ENCODE results near the gene BABAM2. TPM values are rescaled to one million over a fixed set of nuclear protein-coding genes. Genes with fewer than 3 reads are reported as not detected.

The BABAM2 gene
- total and polyA plus RNA-seq, 9 of the 15 experiments (the other 6 are each of a cell fraction or from before 2014, with no cell fraction given), result 10.9 to 37.4 (median 25.6) TPM

DNA sequence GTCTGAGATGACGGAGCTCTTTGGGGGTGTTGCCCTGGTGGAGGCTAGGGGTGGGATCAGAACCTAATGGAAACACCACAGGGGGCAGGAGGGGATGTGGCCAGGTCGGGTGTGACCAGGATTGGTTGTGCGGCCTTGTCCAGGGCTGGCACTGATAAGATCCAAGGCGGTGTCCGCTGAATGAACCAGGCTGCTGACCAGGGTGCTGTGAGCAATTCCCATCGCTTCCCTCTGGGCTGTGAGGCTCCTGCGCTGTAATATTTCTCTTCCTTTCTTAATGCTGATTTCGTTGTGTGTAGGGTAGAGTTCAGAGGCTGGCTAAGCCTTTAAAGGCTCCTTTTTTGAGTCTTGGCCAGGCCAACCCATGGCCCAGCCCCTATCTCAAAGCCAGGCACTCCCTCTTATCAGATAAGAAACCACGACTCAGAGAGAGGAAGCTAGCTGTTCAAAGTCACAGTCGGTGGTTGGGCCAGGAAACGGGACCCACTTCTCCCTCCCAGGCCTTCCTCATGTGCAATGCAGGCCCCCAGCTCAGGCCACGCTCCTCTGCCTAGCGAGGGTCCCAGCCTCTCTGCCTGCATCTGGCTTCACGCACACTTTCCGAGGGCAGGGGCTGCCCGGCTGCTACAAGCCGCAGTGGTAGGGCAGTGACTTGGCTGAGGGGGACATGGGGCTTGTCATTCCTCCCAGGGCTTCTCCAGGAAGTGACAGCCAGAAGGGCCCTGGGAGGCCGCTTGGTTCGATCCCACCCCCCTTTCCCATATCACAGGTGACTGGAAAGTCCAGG, 476.2 kb downstream of the BABAM2 start (continued):
- TF ChIP-seq, protein P1, sequence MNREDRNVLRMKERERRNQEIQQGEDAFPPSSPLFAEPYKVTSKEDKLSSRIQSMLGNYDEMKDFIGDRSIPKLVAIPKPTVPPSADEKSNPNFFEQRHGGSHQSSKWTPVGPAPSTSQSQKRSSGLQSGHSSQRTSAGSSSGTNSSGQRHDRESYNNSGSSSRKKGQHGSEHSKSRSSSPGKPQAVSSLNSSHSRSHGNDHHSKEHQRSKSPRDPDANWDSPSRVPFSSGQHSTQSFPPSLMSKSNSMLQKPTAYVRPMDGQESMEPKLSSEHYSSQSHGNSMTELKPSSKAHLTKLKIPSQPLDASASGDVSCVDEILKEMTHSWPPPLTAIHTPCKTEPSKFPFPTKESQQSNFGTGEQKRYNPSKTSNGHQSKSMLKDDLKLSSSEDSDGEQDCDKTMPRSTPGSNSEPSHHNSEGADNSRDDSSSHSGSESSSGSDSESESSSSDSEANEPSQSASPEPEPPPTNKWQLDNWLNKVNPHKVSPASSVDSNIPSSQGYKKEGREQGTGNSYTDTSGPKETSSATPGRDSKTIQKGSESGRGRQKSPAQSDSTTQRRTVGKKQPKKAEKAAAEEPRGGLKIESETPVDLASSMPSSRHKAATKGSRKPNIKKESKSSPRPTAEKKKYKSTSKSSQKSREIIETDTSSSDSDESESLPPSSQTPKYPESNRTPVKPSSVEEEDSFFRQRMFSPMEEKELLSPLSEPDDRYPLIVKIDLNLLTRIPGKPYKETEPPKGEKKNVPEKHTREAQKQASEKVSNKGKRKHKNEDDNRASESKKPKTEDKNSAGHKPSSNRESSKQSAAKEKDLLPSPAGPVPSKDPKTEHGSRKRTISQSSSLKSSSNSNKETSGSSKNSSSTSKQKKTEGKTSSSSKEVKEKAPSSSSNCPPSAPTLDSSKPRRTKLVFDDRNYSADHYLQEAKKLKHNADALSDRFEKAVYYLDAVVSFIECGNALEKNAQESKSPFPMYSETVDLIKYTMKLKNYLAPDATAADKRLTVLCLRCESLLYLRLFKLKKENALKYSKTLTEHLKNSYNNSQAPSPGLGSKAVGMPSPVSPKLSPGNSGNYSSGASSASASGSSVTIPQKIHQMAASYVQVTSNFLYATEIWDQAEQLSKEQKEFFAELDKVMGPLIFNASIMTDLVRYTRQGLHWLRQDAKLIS (CRISPR knock-in tag; IDR thresholded peaks at IDR 0.05), result no peak
- TF ChIP-seq, protein P2, sequence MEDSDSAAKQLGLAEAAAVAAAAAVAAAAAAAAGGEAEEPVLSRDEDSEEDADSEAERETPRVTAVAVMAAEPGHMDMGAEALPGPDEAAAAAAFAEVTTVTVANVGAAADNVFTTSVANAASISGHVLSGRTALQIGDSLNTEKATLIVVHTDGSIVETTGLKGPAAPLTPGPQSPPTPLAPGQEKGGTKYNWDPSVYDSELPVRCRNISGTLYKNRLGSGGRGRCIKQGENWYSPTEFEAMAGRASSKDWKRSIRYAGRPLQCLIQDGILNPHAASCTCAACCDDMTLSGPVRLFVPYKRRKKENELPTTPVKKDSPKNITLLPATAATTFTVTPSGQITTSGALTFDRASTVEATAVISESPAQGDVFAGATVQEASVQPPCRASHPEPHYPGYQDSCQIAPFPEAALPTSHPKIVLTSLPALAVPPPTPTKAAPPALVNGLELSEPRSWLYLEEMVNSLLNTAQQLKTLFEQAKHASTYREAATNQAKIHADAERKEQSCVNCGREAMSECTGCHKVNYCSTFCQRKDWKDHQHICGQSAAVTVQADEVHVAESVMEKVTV (CRISPR knock-in tag; IDR thresholded peaks at IDR 0.05), result no peak
- TF ChIP-seq TCF7L2 (IDR thresholded peaks at IDR 0.05; ENCODE audit: low read depth, low read length), result no peak
- TF ChIP-seq FOXO4 (CRISPR knock-in tag; IDR thresholded peaks at IDR 0.05), result peak; percentile 56; the same call in 1 of the 2 replicates
- no peak for TF ChIP-seq HNRNPLL (IDR thresholded peaks at IDR 0.05; ENCODE audit: low read depth, low read length, poor library complexity, severe bottlenecking)
- no peak for TF ChIP-seq RBM15 (IDR thresholded peaks at IDR 0.05; ENCODE audit: insufficient read depth, low read length)
- TF ChIP-seq ZNF212 (CRISPR knock-in tag; IDR thresholded peaks at IDR 0.05), result 0 out of 2 replicates have a peak, but pooled peaks have one; percentile 40
- TF ChIP-seq DPF2 (IDR thresholded peaks at IDR 0.05), result peak; percentile 94
- TF ChIP-seq ZNF165 (CRISPR knock-in tag; IDR thresholded peaks at IDR 0.05; ENCODE audit: borderline replicate concordance), result 0 out of 2 replicates have a peak, but pooled peaks have one; percentile 39
- TF ChIP-seq PML (IDR thresholded peaks at IDR 0.05; ENCODE audit: low read length), result peak; percentile 54
- TF ChIP-seq GTF3C2 (IDR thresholded peaks at IDR 0.05; ENCODE audit: borderline replicate concordance, extremely low read depth, insufficient read length), result no peak
- no peak for TF ChIP-seq PHF21A (IDR thresholded peaks at IDR 0.05; ENCODE audit: borderline replicate concordance, low read depth)
- no peak for TF ChIP-seq BRD9 (IDR thresholded peaks at IDR 0.05; ENCODE audit: low read depth, partially characterized antibody)
- no peak for TF ChIP-seq FIP1L1 (IDR thresholded peaks at IDR 0.05; ENCODE audit: low read depth, low read length, poor library complexity, severe bottlenecking)
- peak; percentile 47 for TF ChIP-seq PYGO2 (tag; IDR thresholded peaks at IDR 0.05)
